Adrenal gland (tissue), 12 donors: Measurements from ENCODE around the gene PDLIM5. TPM values are rescaled to one million over a fixed set of nuclear protein-coding genes. Genes with fewer than 3 reads are reported as not detected.
A peak's percentile ranks its signal among the peaks of the same experiment; 100 is the strongest.

Experiments
- DNase-seq, 7 donors: peaks; one replicate each; pipeline ENCODE4 v3.0.0-alpha.2; 2019 to 2020
- H3K27ac ChIP-seq, 5 donors: fragments of 200-600 bp; sonication (generic) in 4 of 5; 1 replicate in 3 of 5; 2 replicates in 2 of 5; pipeline versions ENCODE4 v1.5.1 to v1.8.0; 2016 to 2020; ENCODE audit warnings: mild to moderate bottlenecking in 1 of 5
- H3K27me3 ChIP-seq: fragments of 200-600 bp; 2 replicates; pipeline ENCODE4 v1.8.0; 2021
- H3K36me3 ChIP-seq, 2 donors: fragments of 200-600 bp; replicated peaks in 1 of 2; 1 replicate in 1 of 2; 2 replicates in 1 of 2; pipeline versions ENCODE4 v1.5.1 to v1.8.0; 2018 to 2022
- H3K4me1 ChIP-seq, 2 donors: fragments of 200-600 bp; replicated peaks in 1 of 2; 1 replicate in 1 of 2; 2 replicates in 1 of 2; pipeline versions ENCODE4 v1.5.1 to v1.8.0; 2018 to 2021
- H3K4me3 ChIP-seq, 4 donors: fragments of 200-600 bp; sonication (generic) in 3 of 4; one replicate each; pipeline ENCODE4 v1.5.1; 2016 to 2018
- H3K9me3 ChIP-seq, 3 donors: fragments of 200-600 bp; sonication (generic) in 1 of 3; replicated peaks in 1 of 3; 1 replicate in 2 of 3; 2 replicates in 1 of 3; pipeline versions ENCODE4 v1.5.1 to v1.8.0; 2016 to 2021
- CTCF ChIP-seq, 6 experiments: fragments of 450-650 bp in 4 of 6; fragments of 200-600 bp in 2 of 6; sonication (generic) in 1 of 6; IDR thresholded peaks; 1 replicate in 5 of 6; 2 replicates in 1 of 6; pipeline versions ENCODE4 v1.5.1 to v1.8.0; 2016 to 2021; ENCODE audit warnings: antibody characterized with exemption in 6 of 6, mild to moderate bottlenecking in 2 of 6, moderate library complexity in 1 of 6
- POLR2A ChIP-seq, 2 donors: fragments of 450-650 bp; IDR thresholded peaks; one replicate each; pipeline ENCODE4 v1.6.1; 2017; ENCODE audit warnings: antibody characterized with exemption in 2 of 2, mild to moderate bottlenecking in 2 of 2, moderate library complexity in 1 of 2
- WGBS, 4 donors: extraction: QIAGEN DNeasy Blood & Tissue Kit in 2 of 4; methylation state at CpG; one replicate each; pipeline versions ENCODE4 v1.1.5 to v1.1.7; 2013 to 2017; 5-methylcytosine and 5-hydroxymethylcytosine counted together
- intact Hi-C, 2 donors: fragments of 100-400 bp; cut with DNase I; formaldehyde crosslinking; loops; one replicate each; pipeline versions ENCODE4 v1.14.1 to v1.15.0; 2022 to 2023
- polyA plus RNA-seq, 3 donors: library from polyadenylated mRNA; stranded (reverse); fragments of 200-250 nt in 2 of 3; fragments of 350-450 nt in 1 of 3; fragmentation: Illumina TruSeq in 1 of 3; extraction: RNeasy Lipid Tissue Mini Kit (QIAGEN cat#74804) in 1 of 3; gene quantifications; one replicate each; pipeline ENCODE4 v1.2.3, GENCODE V29; 2013 to 2014
- total RNA-seq, 9 donors: library from RNA; depleted of rRNA in 4 of 9; stranded (reverse); fragments of >200 nt in 4 of 9; fragments of 120-200 nt in 1 of 9; fragmentation: NEBNext Ultra II Directional in 1 of 9; extraction: Animal tissue kit (Norgen Biotek cat#: 25700) in 1 of 9; gene quantifications; one replicate each; pipeline versions ENCODE4 v1.1.0 to v1.2.4, GENCODE V29; 2013 to 2023
- donor health status: healthy with polysubstance abuse.
- donor health status: Bipolar disorder and iron deficiency.
- donor health status: DM: yes; HTN: yes; CAD: no.
- donor health status: DM: no; HTN: no; CAD: no.
- donor health status: DM: no; HTN: no; CAD: no.
- donor health status: DM: yes; HTN: yes; CAD: no.

PDLIM5 gene
- total and polyA plus RNA-seq, 12 donors, result 26.2 to 150 (median 84.0) TPM

GRCh38 chr4:94452476-94453371 is 982 bp downstream of the PDLIM5 start:
- H3K27me3 ChIP-seq, result no peaks in the 10 kb centered on the region
- peaks cover 19 to 50% of the 10 kb centered on the region in 2 donors for H3K4me1 ChIP-seq
- WGBS, 4 donors, result 1 to 2% (median 1%) methylated on average over 17 to 26 of the region's 26 CpGs
- peak in 1 of 6 experiments; percentile 4 for TF ChIP-seq CTCF (IDR thresholded peaks at IDR 0.05)
- peak in 1 of 2 donors; percentile 81 for TF ChIP-seq POLR2A (IDR thresholded peaks at IDR 0.05)
- peaks cover 0 to 11% of the 10 kb centered on the region in 2 donors for H3K36me3 ChIP-seq
- peak overlapping the region; percentile 68 to 98 (median 94) for H3K27ac ChIP-seq
- intact Hi-C loops, result loop anchor here in 1 of 2 donors (5.0 kb wide), 1 partner anchor 45 kb away; no protein-coding TSS in a partner anchor
- H3K9me3 ChIP-seq, result no peaks in the 10 kb centered on the region
- DNase-seq, result peak; percentile 82 to 91 (median 87)
- H3K4me3 ChIP-seq, result peak overlapping the region; percentile 27 to 92 (median 64)

- 35 to 51% (median 42%) methylated on average over 7 of the region's 7 CpGs for WGBS, 4 donors
- Histone ChIP-seq H3K36me3 (peaks cover 0 to 11% of the 10 kb centered on the region in 2 donors), H3K4me1 (peaks cover 25 to 53% of the 10 kb centered on the region in 2 donors), H3K27me3 (no peaks in the 10 kb centered on the region), H3K4me3 (peak overlapping the region in 2 of 4 donors; percentile 17 to 92), H3K27ac (peak overlapping the region; percentile 68 to 98 (median 94)), H3K9me3 (no peaks in the 10 kb centered on the region)
- TF ChIP-seq POLR2A (IDR thresholded peaks at IDR 0.05) (no peak), CTCF (IDR thresholded peaks at IDR 0.05) (no peak)
- no peak for DNase-seq
- intact Hi-C loops, result loop anchor here in 1 of 2 donors (5.0 kb wide), 1 partner anchor 46 kb away; no protein-coding TSS in a partner anchor
Observed at GRCh38 chr4:94453391-94453963, 1.7 kb downstream of the PDLIM5 start.

- DNase-seq, result no peak
- H3K4me1 ChIP-seq, result peaks cover 27 to 62% of the 10 kb centered on the region in 2 donors
- intact Hi-C loops, result loop anchor here in 1 of 2 donors (5.0 kb wide), 1 partner anchor 47 kb away; no protein-coding TSS in a partner anchor
- no peaks in the 10 kb centered on the region for H3K27me3 ChIP-seq
- peak overlapping the region in 4 of 5 donors; percentile 10 to 49 (median 36) for H3K27ac ChIP-seq
- H3K4me3 ChIP-seq, result peak overlapping the region in 1 of 4 donors; percentile 92
- TF ChIP-seq POLR2A (IDR thresholded peaks at IDR 0.05), result no peak
- TF ChIP-seq CTCF (IDR thresholded peaks at IDR 0.05), result no peak
- H3K36me3 ChIP-seq, result peaks cover 0 to 11% of the 10 kb centered on the region in 2 donors
- 27 to 51% (median 39%) methylated on average over 2 of the region's 2 CpGs for WGBS, 4 donors
- H3K9me3 ChIP-seq, result no peaks in the 10 kb centered on the region
Observed at GRCh38 chr4:94454405-94454804, 2.7 kb downstream of the PDLIM5 start.

- Histone ChIP-seq H3K27ac (peak overlapping the region in 4 of 5 donors; percentile 10 to 49 (median 36)), H3K36me3 (peaks cover 0 to 11% of the 10 kb centered on the region in 2 donors), H3K9me3 (no peaks in the 10 kb centered on the region), H3K27me3 (no peaks in the 10 kb centered on the region), H3K4me3 (peak overlapping the region in 1 of 4 donors; percentile 92), H3K4me1 (peaks cover 27 to 69% of the 10 kb centered on the region in 2 donors)
- intact Hi-C loops, result no loop called here
- TF ChIP-seq POLR2A (IDR thresholded peaks at IDR 0.05) (no peak), CTCF (IDR thresholded peaks at IDR 0.05) (no peak)
- peak; percentile 55 to 86 (median 81) for DNase-seq
- WGBS, 4 donors, result 31 to 45% (median 34%) methylated on average over 3 of the region's 3 CpGs
Observed at GRCh38 chr4:94455081-94455480, 3.3 kb downstream of the PDLIM5 start.
